CD14-positive monocyte (primary cell): Measurements from ENCODE around the gene PGP. TPM values are rescaled to one million over a fixed set of nuclear protein-coding genes. Genes with fewer than 3 reads are reported as not detected.
A peak's percentile ranks its signal among the peaks of the same experiment; 100 is the strongest.

Source experiments
- DNase-seq, 3 donors: peaks; one replicate each; pipeline ENCODE4 v3.0.0-alpha.2; 2011 to 2022
- H2AFZ ChIP-seq: 2 replicates; pipeline ENCODE4 v1.6.0; 2012; ENCODE audit warnings: mild to moderate bottlenecking, low read depth, low read length, inconsistent platforms; ENCODE audit not compliant: insufficient read depth, poor library complexity, severe bottlenecking
- H3K27ac ChIP-seq, 2 donors: 1 replicate in 1 of 2; 2 replicates in 1 of 2; pipeline ENCODE4 v1.5.1; 2012 to 2013; ENCODE audit warnings: low read length in 2 of 2, control low read depth in 1 of 2, inconsistent platforms in 1 of 2, low read depth in 1 of 2, mild to moderate bottlenecking in 1 of 2
- H3K27me3 ChIP-seq, 2 donors: one replicate each; pipeline versions ENCODE4 v1.6.0 to v1.6.1; 2011 to 2013; ENCODE audit warnings: low read length in 2 of 2; ENCODE audit not compliant: control insufficient read depth in 2 of 2, insufficient read depth in 2 of 2
- H3K36me3 ChIP-seq, 2 donors: replicated peaks in 1 of 2; 1 replicate in 1 of 2; 2 replicates in 1 of 2; pipeline versions ENCODE4 v1.5.1 to v1.6.1; 2012 to 2013; ENCODE audit warnings: low read length in 2 of 2, control low read depth in 1 of 2, inconsistent platforms in 1 of 2, mild to moderate bottlenecking in 1 of 2; ENCODE audit not compliant: insufficient read depth in 2 of 2, control insufficient read depth in 1 of 2
- H3K4me1 ChIP-seq, 2 donors: 1 replicate in 1 of 2; 2 replicates in 1 of 2; pipeline versions ENCODE4 v1.5.1 to v1.6.1; 2012 to 2013; ENCODE audit warnings: low read length in 2 of 2, control low read depth in 1 of 2, inconsistent platforms in 1 of 2, mild to moderate bottlenecking in 1 of 2, moderate library complexity in 1 of 2; ENCODE audit not compliant: insufficient read depth in 2 of 2, control insufficient read depth in 1 of 2
- H3K4me2 ChIP-seq: replicated peaks from 2 replicates; pipeline ENCODE3; 2012; ENCODE audit warnings: low read length, moderate library complexity, mild to moderate bottlenecking; ENCODE audit not compliant: poor library complexity, severe bottlenecking; ENCODE audit errors: extremely low read depth
- H3K4me3 ChIP-seq, 3 experiments: fragments of 200-600 bp in 1 of 3; sonication (generic) in 1 of 3; replicated peaks in 1 of 3; 1 replicate in 2 of 3; 2 replicates in 1 of 3; pipeline ENCODE4 v1.5.1; 2011 to 2013; ENCODE audit warnings: low read length in 3 of 3, mild to moderate bottlenecking in 3 of 3, control low read depth in 2 of 3, low read depth in 2 of 3, inconsistent platforms in 1 of 3, moderate library complexity in 1 of 3
- H3K79me2 ChIP-seq: 2 replicates; pipeline ENCODE4 v1.6.0; 2012; ENCODE audit warnings: mild to moderate bottlenecking, control low read depth, inconsistent platforms, low read length, moderate library complexity; ENCODE audit not compliant: insufficient read depth
- H3K9ac ChIP-seq: 2 replicates; pipeline ENCODE4 v1.6.0; 2017; ENCODE audit warnings: low read length, mild to moderate bottlenecking; ENCODE audit not compliant: insufficient read depth, poor library complexity, severe bottlenecking
- H3K9me3 ChIP-seq, 2 donors: replicated peaks in 1 of 2; 1 replicate in 1 of 2; 2 replicates in 1 of 2; pipeline versions ENCODE4 v1.5.1 to v1.6.1; 2012 to 2013; ENCODE audit warnings: low read length in 2 of 2, control low read depth in 1 of 2; ENCODE audit not compliant: control insufficient read depth in 1 of 2, insufficient read depth in 1 of 2
- H4K20me1 ChIP-seq: 2 replicates; pipeline ENCODE4 v1.6.0; 2012; ENCODE audit warnings: mild to moderate bottlenecking, low read length, control low read depth, moderate library complexity; ENCODE audit not compliant: insufficient read depth
- H3K27ac Mint-ChIP-seq, 7 donors: one replicate each; pipeline ENCODE4 v1.8.0; 2020; ENCODE audit warnings: mild to moderate bottlenecking in 7 of 7, mixed read lengths in 7 of 7, moderate library complexity in 6 of 7, inconsistent platforms in 2 of 7
- H3K27me3 Mint-ChIP-seq, 3 donors: one replicate each; pipeline ENCODE4 v1.8.0; 2021 to 2022; ENCODE audit warnings: low read depth in 3 of 3, mild to moderate bottlenecking in 3 of 3, mixed read lengths in 3 of 3, moderate library complexity in 3 of 3, inconsistent platforms in 1 of 3
- H3K36me3 Mint-ChIP-seq, 2 donors: one replicate each; pipeline ENCODE4 v1.8.0; 2020; ENCODE audit warnings: mixed read lengths in 2 of 2, inconsistent platforms in 1 of 2, mild to moderate bottlenecking in 1 of 2
- H3K4me1 Mint-ChIP-seq: one replicate; pipeline ENCODE4 v1.8.0; 2020; ENCODE audit warnings: mild to moderate bottlenecking, mixed read lengths
- H3K4me3 Mint-ChIP-seq, 2 donors: one replicate each; pipeline ENCODE4 v1.8.0; 2020; ENCODE audit warnings: mild to moderate bottlenecking in 2 of 2, mixed read lengths in 2 of 2, moderate library complexity in 1 of 2
- H3K9me3 Mint-ChIP-seq, 7 donors: one replicate each; pipeline ENCODE4 v1.8.0; 2020 to 2022; ENCODE audit warnings: mixed read lengths in 7 of 7, mild to moderate bottlenecking in 6 of 7, moderate library complexity in 6 of 7, inconsistent platforms in 2 of 7
- whole genome bisulfite sequencing: methylation state at CpG from one replicate; pipeline ENCODE4 v1.1.5; 2013; ENCODE audit warnings: missing lambda C conversion rate; ENCODE audit not compliant: insufficient coverage; 5-methylcytosine and 5-hydroxymethylcytosine counted together
- intact Hi-C, 2 donors: fragments of 100-400 bp; cut with micrococcal nuclease; formaldehyde crosslinking; loops; one replicate each; pipeline versions ENCODE4 v1.15.0 to v1.15.1; 2023
- polyA plus RNA-seq, 3 donors: library from polyadenylated mRNA; depleted of rRNA in 1 of 3; unstranded in 2 of 3; stranded (reverse) in 1 of 3; fragments of 300-500 nt in 2 of 3; fragments of >200 nt in 1 of 3; fragmentation: Illumina TruSeq in 2 of 3; gene quantifications; 1 replicate in 2 of 3; 2 replicates in 1 of 3; pipeline ENCODE4 v1.2.3, GENCODE V29; 2012 to 2021
- TF ChIP-seq, protein P1 (sequence below): fragments of 200-600 bp; IDR thresholded peaks from one replicate; pipeline ENCODE4 v1.8.0; 2022; ENCODE audit warnings: antibody characterized with exemption, mild to moderate bottlenecking

Gene PGP
- polyA plus RNA-seq, 3 donors, result 7.2 to 20.2 (median 19.2) TPM

- Mint-ChIP-seq H3K4me1 (peaks cover 3% of the 10 kb centered on the region), H3K27me3 (peaks cover 0 to 2% (median 0%) of the 10 kb centered on the region in 3 donors), H3K36me3 (peaks cover 10 to 32% of the 10 kb centered on the region in 2 donors), H3K9me3 (peaks cover 0 to 14% (median 4%) of the 10 kb centered on the region in 7 donors), H3K4me3 (no peak overlapping the region), H3K27ac (no peak overlapping the region)
- TF ChIP-seq, protein P1, sequence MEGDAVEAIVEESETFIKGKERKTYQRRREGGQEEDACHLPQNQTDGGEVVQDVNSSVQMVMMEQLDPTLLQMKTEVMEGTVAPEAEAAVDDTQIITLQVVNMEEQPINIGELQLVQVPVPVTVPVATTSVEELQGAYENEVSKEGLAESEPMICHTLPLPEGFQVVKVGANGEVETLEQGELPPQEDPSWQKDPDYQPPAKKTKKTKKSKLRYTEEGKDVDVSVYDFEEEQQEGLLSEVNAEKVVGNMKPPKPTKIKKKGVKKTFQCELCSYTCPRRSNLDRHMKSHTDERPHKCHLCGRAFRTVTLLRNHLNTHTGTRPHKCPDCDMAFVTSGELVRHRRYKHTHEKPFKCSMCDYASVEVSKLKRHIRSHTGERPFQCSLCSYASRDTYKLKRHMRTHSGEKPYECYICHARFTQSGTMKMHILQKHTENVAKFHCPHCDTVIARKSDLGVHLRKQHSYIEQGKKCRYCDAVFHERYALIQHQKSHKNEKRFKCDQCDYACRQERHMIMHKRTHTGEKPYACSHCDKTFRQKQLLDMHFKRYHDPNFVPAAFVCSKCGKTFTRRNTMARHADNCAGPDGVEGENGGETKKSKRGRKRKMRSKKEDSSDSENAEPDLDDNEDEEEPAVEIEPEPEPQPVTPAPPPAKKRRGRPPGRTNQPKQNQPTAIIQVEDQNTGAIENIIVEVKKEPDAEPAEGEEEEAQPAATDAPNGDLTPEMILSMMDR, result no peak
- intact Hi-C loops, result no loop called here
- Histone ChIP-seq H2AFZ (no peak overlapping the region), H3K4me2 (no peak overlapping the region), H3K36me3 (peaks cover 25 to 29% of the 10 kb centered on the region in 2 donors), H3K79me2 (peaks cover 70% of the 10 kb centered on the region), H3K4me1 (peaks cover 0 to 5% of the 10 kb centered on the region in 2 donors), H3K9ac (no peak overlapping the region), H4K20me1 (peaks cover 75% of the 10 kb centered on the region), H3K9me3 (peaks cover 0 to 7% of the 10 kb centered on the region in 2 donors), H3K27me3 (no peaks in the 10 kb centered on the region), H3K4me3 (no peak overlapping the region), H3K27ac (no peak overlapping the region)
- 100% methylated on average over 9 of the region's 13 CpGs for WGBS
- no peak for DNase-seq
These were observed 51.9 kb downstream of the PGP start for GRCh38 chr16:2162676-2163118.

DNA sequence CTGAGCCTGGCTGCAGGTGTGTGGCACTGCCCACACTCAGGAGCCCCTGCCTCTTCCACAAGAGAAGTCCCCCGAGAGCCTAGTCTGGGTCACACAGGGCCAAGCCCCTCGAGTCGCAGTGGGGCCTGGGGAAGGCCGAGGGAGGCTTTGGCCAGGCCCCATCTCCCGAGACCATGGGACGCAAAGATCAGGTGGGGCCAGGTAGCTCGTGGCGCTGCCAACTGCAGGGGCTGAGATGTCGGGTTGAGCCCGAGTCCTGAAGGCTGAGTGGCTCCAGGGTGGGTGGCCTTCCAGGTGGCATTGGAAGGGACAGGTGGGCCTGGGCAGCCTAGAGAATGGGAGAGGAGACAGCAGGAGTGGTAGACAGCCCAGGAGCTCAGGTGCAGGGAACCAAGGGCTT is 52.7 kb downstream of the PGP start:
- Histone ChIP-seq H3K4me1 (peaks cover 5 to 13% of the 10 kb centered on the region in 2 donors), H3K9me3 (peaks cover 0 to 7% of the 10 kb centered on the region in 2 donors), H3K79me2 (peaks cover 78% of the 10 kb centered on the region), H3K27me3 (no peaks in the 10 kb centered on the region), H3K27ac (no peak overlapping the region), H4K20me1 (peaks cover 83% of the 10 kb centered on the region), H3K9ac (no peak overlapping the region), H3K4me2 (no peak overlapping the region), H3K4me3 (no peak overlapping the region), H3K36me3 (peaks cover 17 to 21% of the 10 kb centered on the region in 2 donors), H2AFZ (no peak overlapping the region)
- intact Hi-C loops, result no loop called here
- Mint-ChIP-seq H3K9me3 (peaks cover 0 to 14% (median 4%) of the 10 kb centered on the region in 7 donors), H3K4me3 (no peak overlapping the region), H3K4me1 (peaks cover 10% of the 10 kb centered on the region), H3K36me3 (peaks cover 10 to 26% of the 10 kb centered on the region in 2 donors), H3K27me3 (peaks cover 0 to 2% (median 0%) of the 10 kb centered on the region in 3 donors), H3K27ac (peak overlapping the region in 2 of 7 donors; percentile 62 to 71)
- DNase-seq, result no peak
- 99% methylated on average over 10 of the region's 10 CpGs for WGBS
- TF ChIP-seq, protein P1, result no peak

Other genes with a start within 250 kb of the PGP start
- not detected for gene RNF151, start 248.0 kb downstream of the PGP start, polyA plus RNA-seq
- 10 to 100 TPM; 33.9 to 37.8 (median 36.0) TPM for gene TBL3, start 242.8 kb downstream of the PGP start, polyA plus RNA-seq
- under 1 TPM in 1 of 3 donors, not detected in 2; 0.09 TPM for gene NOXO1, start 233.4 kb downstream of the PGP start, polyA plus RNA-seq
- gene GFER, start 230.6 kb downstream of the PGP start, polyA plus RNA-seq, result 10 to 100 TPM in 2 of 3 donors, 1 to 10 TPM in 1; 8.1 to 22.7 (median 22.4) TPM
- under 1 TPM in 2 of 3 donors, not detected in 1; 0.20 to 0.29 TPM for gene SYNGR3, start 224.9 kb downstream of the PGP start, polyA plus RNA-seq
- gene ZNF598, start 205.0 kb downstream of the PGP start, polyA plus RNA-seq, result 10 to 100 TPM in 1 of 3 donors, 1 to 10 TPM in 2; 1.4 to 42.1 (median 1.5) TPM
- gene NPW, start 195.1 kb downstream of the PGP start, polyA plus RNA-seq, result not detected
- gene NHERF2, start 187.9 kb downstream of the PGP start, polyA plus RNA-seq, result 1 to 10 TPM in 1 of 3 donors, under 1 TPM in 2; 0.66 to 8.2 (median 0.78) TPM
- gene NTHL1, start 167.0 kb downstream of the PGP start, polyA plus RNA-seq, result 10 to 100 TPM in 1 of 3 donors, 1 to 10 TPM in 2; 9.2 to 22.4 (median 9.6) TPM
- gene TSC2, start 166.9 kb downstream of the PGP start, polyA plus RNA-seq, result 10 to 100 TPM; 11.7 to 95.1 (median 20.8) TPM
- 10 to 100 TPM in 1 of 3 donors, 1 to 10 TPM in 1, under 1 TPM in 1; 0.22 to 53.8 (median 1.6) TPM for gene PKD1, start 78.9 kb downstream of the PGP start, polyA plus RNA-seq
- gene RAB26, start 66.2 kb downstream of the PGP start, polyA plus RNA-seq, result not detected
- gene TRAF7, start 59.1 kb downstream of the PGP start, polyA plus RNA-seq, result 10 to 100 TPM in 1 of 3 donors, 1 to 10 TPM in 2; 5.9 to 41.9 (median 6.7) TPM
- not detected for gene CASKIN1, start 18.2 kb downstream of the PGP start, polyA plus RNA-seq
- 10 to 100 TPM; 29.9 to 54.3 (median 30.5) TPM for gene MLST8, start 9.4 kb downstream of the PGP start, polyA plus RNA-seq
- gene BRICD5, start 4.0 kb downstream of the PGP start, polyA plus RNA-seq, result 1 to 10 TPM in 1 of 3 donors, not detected in 2; 8.8 TPM
- gene E4F1, start 8.8 kb upstream of the PGP start, polyA plus RNA-seq, result 10 to 100 TPM in 1 of 3 donors, 1 to 10 TPM in 2; 4.9 to 50.9 (median 5.8) TPM
- gene DNASE1L2, start 21.6 kb upstream of the PGP start, polyA plus RNA-seq, result 1 to 10 TPM in 1 of 3 donors, not detected in 2; 1.1 TPM
- gene ECI1, start 36.7 kb upstream of the PGP start, polyA plus RNA-seq, result 10 to 100 TPM; 29.9 to 74.5 (median 52.3) TPM
- gene RNPS1, start 53.3 kb upstream of the PGP start, polyA plus RNA-seq, result 100 to 1,000 TPM in 2 of 3 donors, 10 to 100 TPM in 1; 93.7 to 176 (median 106) TPM
- 1 to 10 TPM in 1 of 3 donors, under 1 TPM in 2; 0.06 to 1.2 (median 0.68) TPM for gene ABCA3, start 125.9 kb upstream of the PGP start, polyA plus RNA-seq
- under 1 TPM; 0.34 to 0.97 (median 0.68) TPM for gene CCNF, start 214.6 kb upstream of the PGP start, polyA plus RNA-seq
- under 1 TPM in 1 of 3 donors, not detected in 2; 0.28 TPM for gene TEDC2, start 245.3 kb upstream of the PGP start, polyA plus RNA-seq